GM12878 (cell line): Measurements from ENCODE around the gene CORO1C. TPM values are rescaled to one million over a fixed set of nuclear protein-coding genes. Genes with fewer than 3 reads are reported as not detected.
A peak's percentile ranks its signal among the peaks of the same experiment; 100 is the strongest.

Experiments
- ATAC-seq: fragments of 200-7000 bp; cut with Tn5 transposase; 3 replicates; pipeline ENCODE4 v1.9.1; 2020; ENCODE audit warnings: mild to moderate bottlenecking, moderate library complexity
- BruUV-seq: library from RNA; stranded (reverse); fragments of 400-500 nt; replicated peaks from 2 replicates; lab custom pipeline; 2021; lab: Mats Ljungman, UMichigan
- CTCF ChIA-PET: fragments of 300-600 bp; sonication (Branson Sonifier 250); formaldehyde crosslinking; extraction: SDS; loops from one replicate; lab custom pipeline; 2021; ENCODE audit warnings: inconsistent platforms; lab: Yijun Ruan, JAX
- POLR2A ChIA-PET: fragments of 350-600 bp; formaldehyde crosslinking; extraction: SDS; loops from one replicate; lab custom pipeline; 2021; ENCODE audit warnings: inconsistent platforms; lab: Charles Lee
- RAD21 ChIA-PET: fragments of 300-600 bp; sonication (Branson Sonifier 250); formaldehyde crosslinking; loops from one replicate; lab custom pipeline; 2023; ENCODE audit warnings: antibody characterized with exemption; ENCODE audit not compliant: unreplicated experiment; lab: Charles Lee
- SMC1A ChIA-PET: fragments of 300-600 bp; sonication (Branson Sonifier 250); formaldehyde crosslinking; loops from one replicate; lab custom pipeline; 2023; ENCODE audit not compliant: unreplicated experiment, uncharacterized antibody; lab: Charles Lee
- DNase-seq: peaks from one replicate; pipeline ENCODE4 v3.0.0-alpha.2; 2011; ENCODE audit warnings: low read depth, low spot score
- FAIRE-seq: peaks from 3 replicates; lab custom pipeline; 2011; peaks lifted over from hg19 to GRCh38; lab: Jason Lieb, UNC
- H2AFZ ChIP-seq: 2 replicates; pipeline ENCODE4 v1.6.0; 2011; ENCODE audit warnings: low read depth, low read length, control low read depth; ENCODE audit not compliant: control insufficient read depth
- H3K27ac ChIP-seq: 2 replicates; pipeline ENCODE4 v1.5.1; 2011; ENCODE audit warnings: control low read depth; ENCODE audit not compliant: control insufficient read depth, insufficient read depth
- H3K27me3 ChIP-seq, 2 experiments: replicated peaks in 1 of 2; 2 replicates each; pipeline versions ENCODE4 v1.6.0 to v1.6.1; 2011; ENCODE audit warnings: low read length in 1 of 2; ENCODE audit not compliant: control insufficient read depth in 2 of 2, insufficient read depth in 2 of 2
- H3K36me3 ChIP-seq, 2 experiments: 2 replicates each; pipeline ENCODE4 v1.5.1; 2011; ENCODE audit warnings: low read length in 1 of 2; ENCODE audit not compliant: control insufficient read depth in 2 of 2, insufficient read depth in 2 of 2
- H3K4me1 ChIP-seq: 2 replicates; pipeline ENCODE4 v1.6.1; 2011; ENCODE audit warnings: mild to moderate bottlenecking, low read length, moderate library complexity, mixed read lengths; ENCODE audit not compliant: control insufficient read depth, insufficient read depth
- H3K4me2 ChIP-seq: 2 replicates; pipeline ENCODE4 v1.6.0; 2011; ENCODE audit warnings: control low read depth; ENCODE audit not compliant: control insufficient read depth, insufficient read depth
- H3K4me3 ChIP-seq: fragments of 200-600 bp; sonication (generic); 2 replicates; pipeline ENCODE4 v1.5.1; 2016
- H3K79me2 ChIP-seq: 2 replicates; pipeline ENCODE4 v1.6.0; 2011; ENCODE audit warnings: low read length; ENCODE audit not compliant: control insufficient read depth, insufficient read depth
- H3K9ac ChIP-seq: 2 replicates; pipeline ENCODE4 v1.8.0; 2011; ENCODE audit warnings: low read length, control low read depth, mixed read lengths; ENCODE audit not compliant: control insufficient read depth, insufficient read depth
- H3K9me3 ChIP-seq: replicated peaks from 3 replicates; pipeline ENCODE4 v1.5.1; 2011; ENCODE audit warnings: mild to moderate bottlenecking, low read length; ENCODE audit not compliant: control insufficient read depth, insufficient read depth
- H4K20me1 ChIP-seq: 2 replicates; pipeline ENCODE4 v1.6.0; 2011; ENCODE audit not compliant: control insufficient read depth, insufficient read depth
- NKRF ChIP-seq: fragments of 450-650 bp; conservative IDR thresholded peaks from 2 replicates; pipeline ENCODE4 v1.6.1; 2017; ENCODE audit warnings: mild to moderate bottlenecking, moderate library complexity
- RBBP5 ChIP-seq: fragments of 200-600 bp; sonication (generic); conservative IDR thresholded peaks from 2 replicates; pipeline ENCODE4 v1.6.1; 2016
- ZNF217 ChIP-seq: fragments of 450-650 bp; IDR thresholded peaks from 2 replicates; pipeline ENCODE4 v1.6.1; 2017; ENCODE audit warnings: antibody characterized with exemption, mild to moderate bottlenecking
- WGBS: methylation state at CpG from one replicate; pipeline ENCODE4 v1.1.6; 2016; ENCODE audit warnings: low lambda C conversion rate; ENCODE audit not compliant: insufficient replicate concordance, insufficient coverage; ENCODE audit errors: missing lambda C conversion rate; 5-methylcytosine and 5-hydroxymethylcytosine counted together
- in situ Hi-C: fragments of 300-500 bp; cut with MboI; formaldehyde crosslinking; loops from 9 replicates; pipeline ENCODE4 v1.14.3; 2018; ENCODE audit warnings: mixed read lengths
- intact Hi-C: fragments of 100-400 bp; cut with micrococcal nuclease; formaldehyde crosslinking; loops from one replicate; pipeline ENCODE4 v1.14.2; 2022; ENCODE audit not compliant: unreplicated experiment
- polyA plus RNA-seq, 11 experiments: library from polyadenylated mRNA; depleted of rRNA in 4 of 11; unstranded in 6 of 11; stranded (reverse) in 5 of 11; fragments of >200 nt; fragmentation: Nextera tagmentation in 4 of 11; fragmentation: Illumina TruSeq in 1 of 11; extraction: Ambion mirVana in 4 of 11; extraction: Trizol in 1 of 11; gene quantifications; 1 replicate in 1 of 11; 2 replicates in 10 of 11; pipeline versions ENCODE4 v1.2.1 to v1.2.3, GENCODE V29; 2011 to 2016; ENCODE audit warnings: inconsistent platforms in 2 of 11, missing spikeins in 2 of 11, low read depth in 1 of 11
- total RNA-seq, 4 experiments: library from RNA; depleted of rRNA in 3 of 4; stranded (reverse); fragments of >200 nt in 3 of 4; fragmentation: Illumina TruSeq in 1 of 4; extraction: Trizol in 1 of 4; gene quantifications; 2 replicates each; pipeline versions ENCODE4 v1.2.1 to v1.2.3, GENCODE V29; 2013 to 2021

CORO1C gene
- total and polyA plus RNA-seq, 10 of the 15 experiments (the other 5 are each of a cell fraction or from before 2014, with no cell fraction given): 52.7 to 254 (median 171) TPM

- RAD21 ChIA-PET: interaction anchor here (1.4 to 15.9 kb wide), 3 partner anchors 20 to 337 kb away, joined by 4 to 633 read pairs (median 224); partner anchors contain the start of genes ISCU, SART3 and SELPLG
- Histone ChIP-seq H3K4me1 (peaks cover 65% of the 10 kb centered on the region), H3K9ac (peak overlapping the region; percentile 50; the same call in 1 of the 2 replicates), H3K4me2 (peak overlapping the region; percentile 30; the same call in 1 of the 2 replicates), H3K36me3 (no peaks in the 10 kb centered on the region), H4K20me1 (no peaks in the 10 kb centered on the region), H2AFZ (no peak overlapping the region), H3K27ac (peak overlapping the region; percentile 65), H3K9me3 (peaks cover 13% of the 10 kb centered on the region; the same call in 2 of the 3 replicates), H3K27me3 (no peaks in the 10 kb centered on the region), H3K79me2 (no peaks in the 10 kb centered on the region), H3K4me3 (no peak overlapping the region)
- intact Hi-C loops: no loop called here
- CTCF ChIA-PET: interaction anchor here (17.2 kb wide), 1 partner anchor 46 kb away, joined by 866 read pairs; the partner anchor contains the start of genes ISCU and SART3
- TF ChIP-seq ZNF217 (peak; percentile 75), RBBP5 (no peak), NKRF (0 out of 2 replicates have a peak, but pooled peaks have one; percentile 17)
- in situ Hi-C loops: no loop called here
- DNase-seq (no peak), FAIRE-seq (no peak), ATAC-seq (no peak)
- POLR2A ChIA-PET: interaction anchor here (1.1 to 6.1 kb wide), 5 partner anchors 21 to 47 kb away, joined by 3 to 73 read pairs (median 5); partner anchors contain the start of gene SELPLG
- 75% methylated on average over 4 of the region's 4 CpGs for whole genome bisulfite sequencing
- SMC1A ChIA-PET: interaction anchor here (0.9 to 11.4 kb wide), 2 partner anchors 49 to 50 kb away, joined by 3 to 718 read pairs; partner anchors contain the start of genes ISCU and SART3
- no TSS peak for BruUV-seq
Measured at GRCh38 chr12:108614041-108614440, 117.3 kb downstream of the CORO1C start.
